GM19324 (cell line): ENCODE results near the gene PITPNM3.

Experiments used
- ATAC-seq: cut with Tn5 transposase; IDR thresholded peaks from one replicate; pipeline ENCODE4 v1.9.1; 2021; ENCODE audit warnings: mild to moderate bottlenecking, moderate library complexity; ENCODE audit not compliant: unreplicated experiment, low FRiP score

The PITPNM3 gene

DNA sequence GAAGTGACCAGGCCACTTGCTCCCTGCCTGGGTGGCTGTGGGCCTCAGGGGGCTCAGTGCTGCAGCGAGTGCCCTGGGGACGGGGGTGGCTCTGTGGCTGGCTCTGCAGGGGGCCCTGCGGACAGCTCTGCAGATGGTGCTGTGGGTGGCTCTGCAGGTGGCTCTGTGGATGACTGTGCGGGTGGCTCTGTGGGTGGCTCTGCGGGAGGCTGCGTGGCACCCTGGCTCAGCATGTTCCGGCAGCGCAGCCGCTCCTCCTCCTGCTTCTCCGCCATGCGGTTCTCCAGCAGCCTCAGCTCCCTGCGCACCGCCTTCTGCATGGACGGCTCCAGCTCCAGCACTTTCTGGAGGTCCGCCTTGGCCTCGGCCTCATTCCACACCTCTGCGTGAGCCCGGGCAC is 130.9 kb downstream of the PITPNM3 start:
- no peak for ATAC-seq

DNA sequence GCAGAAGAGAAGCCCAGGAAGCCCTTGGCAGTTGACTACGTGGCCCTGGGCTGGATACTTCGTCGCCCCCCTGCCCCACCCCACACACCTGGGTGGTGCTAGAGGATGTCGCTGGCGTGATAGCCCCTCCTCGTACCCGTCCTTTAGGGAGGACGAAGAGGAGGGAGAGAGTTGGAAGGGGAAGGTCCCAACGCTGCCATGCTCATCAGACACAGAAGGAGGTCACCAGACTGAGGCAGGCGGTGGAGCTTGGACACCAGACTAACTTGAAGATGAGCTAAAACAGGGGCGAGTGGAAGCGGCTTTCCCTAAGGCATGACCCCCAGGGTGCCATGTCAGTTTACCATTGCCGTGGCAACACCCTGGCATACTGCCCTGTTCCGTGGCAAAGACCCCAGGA is 132.4 kb downstream of the PITPNM3 start:
- ATAC-seq, result no peak

DNA sequence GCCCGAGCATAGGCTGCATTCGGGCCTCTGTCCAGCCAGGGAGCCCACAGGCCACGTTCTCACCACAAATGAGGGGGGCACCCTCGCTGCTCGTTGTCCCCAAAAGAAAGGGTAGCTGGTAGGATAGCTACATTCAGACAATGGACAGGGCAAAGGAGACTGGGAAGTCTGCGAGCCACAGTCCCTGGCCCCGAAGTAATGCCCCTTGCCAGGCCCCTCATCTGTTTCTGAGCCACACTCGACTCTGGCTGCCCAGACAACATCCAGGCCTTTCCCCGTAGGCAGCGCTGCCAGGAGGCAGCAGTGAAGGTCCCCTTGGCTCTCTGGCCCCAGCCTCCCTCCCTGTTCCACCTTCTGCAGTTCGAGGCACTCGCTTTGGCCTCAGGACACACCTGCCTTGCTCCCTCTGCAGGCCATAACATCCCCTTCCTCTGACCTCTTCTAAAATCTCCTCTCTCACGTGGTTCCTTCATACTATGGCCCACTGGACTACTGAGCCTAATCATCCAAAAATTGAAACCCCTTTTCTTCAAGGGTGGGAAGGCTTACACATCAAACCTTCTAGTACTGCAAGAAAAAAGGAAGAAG is 133.6 kb downstream of the PITPNM3 start:
- no peak for ATAC-seq

DNA sequence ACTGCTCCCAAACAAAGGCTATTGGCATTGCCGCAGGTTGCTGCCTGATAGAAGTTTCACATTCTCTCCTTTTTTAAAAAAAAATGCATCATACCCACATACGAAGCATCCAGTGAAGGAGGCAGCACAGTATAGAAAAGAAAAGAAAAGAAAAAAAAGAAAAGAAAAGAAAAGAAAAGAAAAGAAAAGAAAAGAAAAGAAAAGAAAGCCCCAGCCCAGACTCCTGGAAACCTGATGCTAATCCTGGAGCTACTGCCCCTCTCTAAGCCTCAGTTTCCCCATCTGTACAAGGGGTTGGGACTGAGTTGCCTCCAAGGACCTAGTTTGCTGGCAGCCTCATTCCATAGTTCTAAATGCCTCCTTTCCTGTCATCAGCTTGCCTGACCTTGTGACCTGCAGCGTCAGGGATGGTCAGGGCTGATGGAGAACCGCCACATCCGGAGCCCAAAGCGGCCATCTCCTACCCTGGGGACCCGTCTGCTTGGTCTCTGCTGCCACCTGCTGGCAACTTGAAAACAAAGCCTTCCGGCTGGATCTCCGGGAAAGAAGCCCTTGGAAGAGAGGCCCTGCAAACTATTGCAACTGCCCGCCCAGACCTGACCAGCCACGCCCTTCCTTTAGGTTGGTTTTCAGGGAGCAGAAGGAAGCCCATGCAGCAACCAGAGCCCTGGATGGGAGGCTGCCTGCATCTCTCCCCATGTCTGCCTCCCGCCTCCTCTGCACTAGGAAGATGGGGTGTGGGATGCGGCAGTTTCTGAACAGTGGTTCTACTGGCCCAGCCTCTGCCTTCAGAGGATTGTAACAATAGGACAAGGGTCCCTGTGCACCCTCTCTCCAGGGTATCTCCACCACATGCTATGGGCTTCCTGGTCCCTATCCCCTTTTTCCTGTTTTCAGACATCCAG is 134.4 kb downstream of the PITPNM3 start:
- ATAC-seq, result no peak

DNA sequence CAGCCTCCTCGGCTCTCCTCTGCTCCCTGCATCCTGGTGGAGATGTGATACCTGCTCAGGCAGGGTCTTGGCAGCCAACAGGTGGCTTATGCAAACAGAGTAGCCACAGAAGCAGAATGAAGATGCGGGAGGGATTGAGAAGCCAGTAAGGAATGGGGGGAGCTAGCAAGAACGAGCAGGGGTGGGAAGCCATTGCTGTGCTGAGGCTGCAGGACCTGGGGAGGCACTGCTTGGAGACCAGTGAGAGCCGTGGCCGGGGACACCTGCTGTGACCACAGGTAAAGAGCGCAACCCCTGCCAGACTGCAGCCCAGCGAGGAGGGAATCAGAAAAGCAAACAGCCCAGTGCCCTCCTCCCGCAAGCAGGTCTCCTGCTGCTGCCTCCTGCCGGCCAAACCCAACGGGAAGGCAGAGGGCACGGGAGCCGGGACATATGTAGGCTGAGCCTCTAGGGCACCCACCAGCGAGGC is 136.1 kb downstream of the PITPNM3 start:
- ATAC-seq, result no peak

DNA sequence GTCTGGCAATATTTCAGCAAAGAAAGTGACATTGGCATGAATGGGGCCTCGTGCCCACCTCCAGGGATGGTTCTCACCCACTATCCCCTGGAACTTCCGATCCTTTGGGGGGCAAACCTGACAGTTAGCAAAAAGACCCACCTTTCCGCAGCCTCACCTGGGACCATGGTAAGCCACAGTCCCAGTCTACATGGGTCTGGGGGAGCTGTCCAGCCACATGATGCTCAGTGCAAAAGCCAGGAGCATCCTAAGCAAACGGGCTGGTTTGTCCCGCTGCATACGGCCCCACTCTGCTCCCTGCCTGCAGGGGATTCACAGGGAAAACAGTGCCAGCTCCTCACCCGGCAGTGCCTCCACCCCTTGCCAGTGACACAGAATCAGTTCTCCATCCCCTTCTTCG is 140.7 kb downstream of the PITPNM3 start:
- no peak for ATAC-seq

DNA sequence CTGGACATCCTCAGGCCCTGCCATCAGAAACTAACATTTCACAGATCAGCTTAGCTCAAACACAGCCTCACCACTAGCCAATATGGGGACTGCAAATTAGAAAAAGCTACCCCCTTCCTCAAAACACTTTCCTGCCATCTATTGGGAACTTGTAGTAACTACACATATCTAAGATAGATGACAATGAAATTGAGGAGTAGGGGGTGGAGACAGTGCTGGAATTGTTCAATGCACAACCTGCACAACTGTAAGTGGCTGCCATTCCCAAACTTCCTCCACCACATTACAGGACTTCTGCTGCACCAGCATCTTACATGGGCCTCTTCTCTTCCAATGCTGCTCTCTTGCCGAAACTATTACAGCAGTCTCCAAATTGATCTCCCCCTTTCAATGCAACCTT is 143.3 kb downstream of the PITPNM3 start:
- no peak for ATAC-seq

DNA sequence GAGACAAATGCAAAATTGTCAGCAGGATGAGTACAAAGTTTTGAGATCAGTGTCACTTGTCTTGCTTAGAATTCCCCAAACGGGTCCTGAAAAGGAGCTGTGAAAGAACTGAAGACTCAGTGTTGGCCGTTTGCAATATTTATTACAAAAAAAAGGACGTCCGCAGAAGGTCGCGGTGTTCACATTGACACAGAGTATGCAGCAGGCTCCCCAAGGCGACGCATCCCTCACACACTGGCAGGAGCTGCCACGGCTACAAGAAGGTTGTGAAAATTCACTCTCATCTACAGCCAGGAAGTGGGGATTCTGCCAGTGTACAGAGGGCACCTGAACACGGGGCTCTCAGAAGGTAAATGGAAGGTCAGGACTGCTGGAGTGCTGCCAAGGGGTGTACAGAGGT is 147.6 kb downstream of the PITPNM3 start:
- ATAC-seq, result no peak

DNA sequence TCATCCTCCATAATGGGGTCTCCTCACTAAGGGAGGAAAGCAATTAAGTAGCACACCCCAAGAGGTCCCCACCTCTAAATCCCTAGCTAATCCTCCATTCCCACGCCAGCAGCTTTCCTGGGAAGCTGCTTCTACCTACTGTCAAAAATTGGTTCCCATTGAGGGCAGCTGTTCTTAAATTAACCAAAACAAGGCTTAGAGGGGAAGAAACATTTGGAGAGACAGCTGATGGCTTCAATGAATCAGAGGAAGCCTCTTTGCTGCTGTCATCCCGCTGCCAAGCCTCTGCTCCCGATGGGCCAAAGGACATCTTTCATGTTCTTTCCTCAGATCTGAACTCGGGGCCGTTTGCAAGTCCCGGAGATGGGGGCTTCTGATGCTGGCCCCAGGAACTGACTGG is 148.1 kb downstream of the PITPNM3 start:
- ATAC-seq, result no peak

DNA sequence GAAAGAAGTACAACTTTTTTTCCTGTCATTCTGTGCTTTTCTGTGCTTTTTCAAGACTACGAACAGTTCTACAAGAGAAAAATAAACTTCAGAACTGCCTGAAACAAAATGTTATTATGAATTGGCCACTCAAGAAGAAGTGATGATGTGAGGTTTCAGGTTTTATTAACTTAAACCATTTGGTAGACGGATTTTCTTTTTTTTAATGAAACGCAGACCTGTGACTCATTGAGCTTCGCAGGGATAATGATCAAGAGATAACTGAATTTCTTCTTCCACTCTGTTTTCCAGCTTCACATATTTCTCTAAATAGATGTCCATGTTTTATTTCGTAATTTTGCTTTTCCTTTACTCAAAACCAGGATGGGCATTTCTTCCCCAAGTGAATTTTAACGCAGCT is 154.1 kb downstream of the PITPNM3 start:
- ATAC-seq, result no peak
